Measurements from ENCODE around the gene GUCA2B.

GUCA2B gene

DNA sequence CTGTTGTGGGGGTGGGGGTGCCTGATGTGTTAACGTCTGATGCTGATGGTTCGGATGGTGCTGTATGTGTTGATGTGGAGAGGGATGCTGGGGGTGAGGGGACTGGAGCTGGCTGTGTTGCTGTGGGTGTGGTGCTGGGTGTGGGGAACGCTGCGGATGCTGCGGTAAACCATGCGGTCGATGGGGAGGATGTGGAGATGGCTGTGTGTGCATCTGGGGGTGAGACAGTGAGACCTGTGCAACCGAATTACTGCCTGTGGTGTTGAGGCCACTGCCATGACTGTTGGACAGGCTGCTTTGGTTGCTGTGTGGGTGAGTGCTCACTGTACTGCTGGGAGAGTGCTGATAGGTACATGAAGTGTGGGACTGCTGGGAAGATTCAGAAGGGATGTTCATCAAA is 38.1 kb downstream of the GUCA2B start:
- no peak for DNase-seq

DNA sequence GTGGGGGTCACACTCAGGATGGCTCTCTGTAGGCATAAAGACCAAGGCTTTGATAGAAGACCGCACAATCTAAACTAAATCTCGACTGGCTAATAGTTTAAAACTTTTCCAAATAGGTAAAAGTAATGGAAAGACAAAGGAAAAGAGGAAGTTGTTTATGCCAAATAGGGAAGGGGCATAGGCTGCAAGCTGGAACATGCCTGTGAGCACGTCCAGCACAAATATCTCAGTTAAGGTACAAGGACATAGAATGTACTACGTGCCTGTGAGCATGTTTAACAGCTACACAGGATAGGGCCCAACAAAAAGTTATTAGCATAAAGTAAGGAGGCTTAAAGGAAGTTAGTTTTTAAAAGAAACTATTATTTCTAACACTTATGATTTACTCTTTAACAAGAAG is 38.9 kb downstream of the GUCA2B start:
- DNase-seq = no peak

DNA sequence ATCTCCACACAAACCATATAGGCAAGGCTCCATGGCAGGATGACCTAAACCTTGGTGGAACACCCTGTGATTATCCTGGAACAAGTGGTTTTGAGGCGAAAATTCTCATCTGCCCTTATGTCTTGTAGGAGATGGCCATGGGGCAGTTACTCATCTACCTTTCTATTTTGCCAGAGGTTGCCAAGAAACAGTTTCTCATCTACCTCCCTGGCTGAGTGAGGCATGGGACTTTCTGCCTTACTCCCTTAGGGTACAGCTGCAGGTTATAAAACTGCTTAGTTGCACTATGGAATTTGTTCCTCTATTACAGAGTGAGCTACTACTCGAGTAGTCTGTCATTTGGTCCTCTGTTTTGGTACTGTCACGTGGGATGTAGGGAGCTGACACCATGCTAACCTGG is 42.6 kb downstream of the GUCA2B start:
- no peak for DNase-seq

DNA sequence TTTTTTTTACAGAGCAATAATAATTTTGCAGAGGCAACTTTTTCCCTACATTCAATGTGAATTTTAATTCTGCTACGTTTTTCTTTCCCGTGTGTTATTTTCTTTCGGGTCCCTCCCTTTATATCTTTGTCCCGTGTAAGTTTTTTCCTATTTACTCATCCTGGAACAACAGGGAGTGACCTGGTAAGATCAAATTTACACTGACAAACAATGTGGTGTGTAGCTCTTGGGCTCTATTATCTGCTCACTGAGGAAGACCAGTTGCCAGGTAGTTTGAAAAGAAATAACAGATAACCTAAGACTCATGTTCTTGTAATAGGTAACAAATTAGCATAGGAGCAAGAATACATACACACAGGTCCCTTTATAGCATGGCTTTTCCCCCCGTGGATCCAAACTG is 45.0 kb downstream of the GUCA2B start:
- DNase-seq = no peak

DNA sequence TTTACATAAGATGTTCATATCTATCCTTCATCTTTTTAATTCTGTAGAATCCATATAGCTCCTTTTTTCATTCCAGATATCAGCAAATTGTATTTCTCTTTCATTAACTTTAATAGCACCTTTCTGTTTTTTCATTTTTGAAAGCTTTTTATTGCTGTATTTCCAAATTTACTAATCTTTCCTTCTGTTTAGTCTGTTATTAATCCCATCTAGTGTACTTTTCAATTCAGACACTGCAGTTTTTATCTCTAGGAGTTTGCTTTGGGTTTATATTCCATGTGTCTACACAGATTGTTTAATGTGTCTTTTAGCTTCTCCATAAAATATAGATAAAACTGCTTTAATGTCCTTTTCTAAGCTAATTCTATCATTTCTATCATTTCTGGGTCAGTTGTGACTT is 48.8 kb downstream of the GUCA2B start:
- DNase-seq = no peak

Data from NCI-H1092 treated with DMSO at 0.1 percent for 48 hours (cell line).